ENCODE data around the gene RPN2. TPM values are rescaled to one million over a fixed set of nuclear protein-coding genes. Genes with fewer than 3 reads are reported as not detected.

Gene RPN2
- polyA plus RNA-seq, 1 donor from 2014 or later: 151 TPM

DNA sequence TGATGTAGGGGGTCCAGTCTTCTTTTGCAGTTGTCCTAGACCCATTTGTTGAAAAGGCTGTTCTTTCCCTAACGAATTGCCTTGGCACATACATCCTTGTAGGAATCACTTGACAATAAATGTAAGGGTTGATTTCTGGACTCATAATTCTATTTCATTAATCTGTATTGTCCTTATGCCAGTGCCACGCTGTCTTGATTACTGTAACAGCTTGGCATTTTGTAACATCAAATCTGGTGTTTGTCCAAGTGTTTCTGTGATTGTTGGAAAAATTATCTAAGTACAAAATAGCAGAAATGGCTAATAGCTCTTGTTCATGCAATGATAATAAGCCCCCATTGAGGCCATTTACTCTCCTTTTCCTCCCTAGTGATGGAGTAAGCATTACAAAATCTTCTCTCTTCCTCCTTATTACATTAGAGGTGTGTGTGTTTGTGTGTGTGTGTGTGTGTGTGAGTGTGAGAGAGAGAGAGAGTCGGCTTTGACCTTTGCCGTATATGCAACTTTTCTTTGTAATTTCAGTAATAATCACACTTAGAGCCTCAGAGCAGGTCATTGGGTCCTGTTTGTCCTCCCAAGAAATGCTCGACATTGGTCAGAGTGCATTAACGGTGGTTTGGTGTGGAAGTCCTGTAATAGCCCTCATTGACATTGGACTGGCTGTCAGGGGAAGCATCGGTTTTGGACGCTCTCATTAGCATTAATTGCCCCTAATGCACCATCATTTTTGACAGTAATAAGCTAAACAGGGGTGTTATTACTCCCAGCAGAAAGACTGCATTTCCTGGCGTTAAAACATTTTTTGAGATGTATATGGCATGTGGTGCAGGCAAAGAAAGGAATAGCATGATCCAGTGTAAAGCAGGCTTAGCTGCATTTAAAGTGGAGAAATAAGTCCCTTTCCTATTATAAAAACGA is 40.9 kb downstream of the RPN2 start:
- Histone ChIP-seq H3K36me3 (ENCODE audit: insufficient read depth, low read length) (no peaks in the 10 kb centered on the region), H3K9ac (ENCODE audit: low read length) (no peak overlapping the region), H3K27ac (ENCODE audit: low read length) (peak overlapping the region; percentile 38), H3K9me3 (ENCODE audit: low read length) (no peaks in the 10 kb centered on the region), H3K27me3 (ENCODE audit: insufficient read depth, low read depth, low read length) (no peaks in the 10 kb centered on the region), H2AFZ (ENCODE audit: low read depth, low read length) (no peak overlapping the region), H3K79me2 (replicated peaks; ENCODE audit: insufficient read depth, low read length) (no peaks in the 10 kb centered on the region), H4K20me1 (ENCODE audit: insufficient read depth) (no peaks in the 10 kb centered on the region), H3K4me3 (ENCODE audit: low read length) (peak overlapping the region; percentile 39), H3K4me2 (ENCODE audit: low read length) (peak overlapping the region; percentile 3), H3F3A (ENCODE audit: insufficient read depth, low read length, poor library complexity, severe bottlenecking) (peaks cover 5% of the 10 kb centered on the region), H3K9me2 (ENCODE audit: insufficient read depth, low read length) (no peaks in the 10 kb centered on the region)
- TF ChIP-seq EP300 (conservative IDR thresholded peaks at IDR 0.05; ENCODE audit: poor library complexity, severe bottlenecking): peak; percentile 59
- TF ChIP-seq POLR2AphosphoS5 (IDR thresholded peaks at IDR 0.05): peak; percentile 79
- TF ChIP-seq, protein P1, sequence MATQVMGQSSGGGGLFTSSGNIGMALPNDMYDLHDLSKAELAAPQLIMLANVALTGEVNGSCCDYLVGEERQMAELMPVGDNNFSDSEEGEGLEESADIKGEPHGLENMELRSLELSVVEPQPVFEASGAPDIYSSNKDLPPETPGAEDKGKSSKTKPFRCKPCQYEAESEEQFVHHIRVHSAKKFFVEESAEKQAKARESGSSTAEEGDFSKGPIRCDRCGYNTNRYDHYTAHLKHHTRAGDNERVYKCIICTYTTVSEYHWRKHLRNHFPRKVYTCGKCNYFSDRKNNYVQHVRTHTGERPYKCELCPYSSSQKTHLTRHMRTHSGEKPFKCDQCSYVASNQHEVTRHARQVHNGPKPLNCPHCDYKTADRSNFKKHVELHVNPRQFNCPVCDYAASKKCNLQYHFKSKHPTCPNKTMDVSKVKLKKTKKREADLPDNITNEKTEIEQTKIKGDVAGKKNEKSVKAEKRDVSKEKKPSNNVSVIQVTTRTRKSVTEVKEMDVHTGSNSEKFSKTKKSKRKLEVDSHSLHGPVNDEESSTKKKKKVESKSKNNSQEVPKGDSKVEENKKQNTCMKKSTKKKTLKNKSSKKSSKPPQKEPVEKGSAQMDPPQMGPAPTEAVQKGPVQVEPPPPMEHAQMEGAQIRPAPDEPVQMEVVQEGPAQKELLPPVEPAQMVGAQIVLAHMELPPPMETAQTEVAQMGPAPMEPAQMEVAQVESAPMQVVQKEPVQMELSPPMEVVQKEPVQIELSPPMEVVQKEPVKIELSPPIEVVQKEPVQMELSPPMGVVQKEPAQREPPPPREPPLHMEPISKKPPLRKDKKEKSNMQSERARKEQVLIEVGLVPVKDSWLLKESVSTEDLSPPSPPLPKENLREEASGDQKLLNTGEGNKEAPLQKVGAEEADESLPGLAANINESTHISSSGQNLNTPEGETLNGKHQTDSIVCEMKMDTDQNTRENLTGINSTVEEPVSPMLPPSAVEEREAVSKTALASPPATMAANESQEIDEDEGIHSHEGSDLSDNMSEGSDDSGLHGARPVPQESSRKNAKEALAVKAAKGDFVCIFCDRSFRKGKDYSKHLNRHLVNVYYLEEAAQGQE (IDR thresholded peaks at IDR 0.05; ENCODE audit: borderline replicate concordance): no peak

DNA sequence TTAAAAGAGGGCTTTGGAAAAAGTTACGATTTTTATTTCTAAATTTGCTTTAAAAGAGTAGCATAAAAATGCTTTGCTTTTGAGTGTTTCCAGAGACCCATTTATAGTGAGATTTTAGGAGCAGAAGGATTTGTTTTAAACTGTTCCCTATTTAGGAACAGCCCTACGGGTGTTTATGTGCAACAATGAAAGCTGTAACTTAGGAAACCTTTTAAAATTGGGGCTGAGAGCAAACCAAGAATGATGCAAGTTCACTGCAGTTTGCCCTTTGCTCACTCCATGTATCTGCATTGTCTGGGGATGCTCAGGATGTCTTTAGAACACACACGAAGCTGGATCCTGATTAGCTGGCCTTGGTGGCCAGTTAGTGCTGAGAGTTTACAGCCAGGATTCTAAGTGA is 41.6 kb downstream of the RPN2 start:
- peaks cover 5% of the 10 kb centered on the region for H3F3A ChIP-seq (ENCODE audit: insufficient read depth, low read length, poor library complexity, severe bottlenecking)
- H2AFZ ChIP-seq (ENCODE audit: low read depth, low read length): no peak overlapping the region
- no peaks in the 10 kb centered on the region for H3K9me2 ChIP-seq (ENCODE audit: insufficient read depth, low read length)
- H3K36me3 ChIP-seq (ENCODE audit: insufficient read depth, low read length): no peaks in the 10 kb centered on the region
- no peaks in the 10 kb centered on the region for H3K9me3 ChIP-seq (ENCODE audit: low read length)
- no peaks in the 10 kb centered on the region for H3K79me2 ChIP-seq (replicated peaks; ENCODE audit: insufficient read depth, low read length)
- TF ChIP-seq, protein P2, sequence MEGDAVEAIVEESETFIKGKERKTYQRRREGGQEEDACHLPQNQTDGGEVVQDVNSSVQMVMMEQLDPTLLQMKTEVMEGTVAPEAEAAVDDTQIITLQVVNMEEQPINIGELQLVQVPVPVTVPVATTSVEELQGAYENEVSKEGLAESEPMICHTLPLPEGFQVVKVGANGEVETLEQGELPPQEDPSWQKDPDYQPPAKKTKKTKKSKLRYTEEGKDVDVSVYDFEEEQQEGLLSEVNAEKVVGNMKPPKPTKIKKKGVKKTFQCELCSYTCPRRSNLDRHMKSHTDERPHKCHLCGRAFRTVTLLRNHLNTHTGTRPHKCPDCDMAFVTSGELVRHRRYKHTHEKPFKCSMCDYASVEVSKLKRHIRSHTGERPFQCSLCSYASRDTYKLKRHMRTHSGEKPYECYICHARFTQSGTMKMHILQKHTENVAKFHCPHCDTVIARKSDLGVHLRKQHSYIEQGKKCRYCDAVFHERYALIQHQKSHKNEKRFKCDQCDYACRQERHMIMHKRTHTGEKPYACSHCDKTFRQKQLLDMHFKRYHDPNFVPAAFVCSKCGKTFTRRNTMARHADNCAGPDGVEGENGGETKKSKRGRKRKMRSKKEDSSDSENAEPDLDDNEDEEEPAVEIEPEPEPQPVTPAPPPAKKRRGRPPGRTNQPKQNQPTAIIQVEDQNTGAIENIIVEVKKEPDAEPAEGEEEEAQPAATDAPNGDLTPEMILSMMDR (IDR thresholded peaks at IDR 0.05; ENCODE audit: poor library complexity, severe bottlenecking): no peak
- TF ChIP-seq MXI1 (conservative IDR thresholded peaks at IDR 0.05; ENCODE audit: poor library complexity, severe bottlenecking) (no peak), EP300 (conservative IDR thresholded peaks at IDR 0.05; ENCODE audit: poor library complexity, severe bottlenecking) (no peak), EZH2 (IDR thresholded peaks at IDR 0.05; ENCODE audit: borderline replicate concordance, insufficient read depth, low read length, poor library complexity, severe bottlenecking) (no peak), SMC3 (conservative IDR thresholded peaks at IDR 0.05; ENCODE audit: poor library complexity) (no peak), TAF1 (IDR thresholded peaks at IDR 0.05; ENCODE audit: low read depth) (no peak), POLR2AphosphoS5 (IDR thresholded peaks at IDR 0.05) (no peak), RAD21 (conservative IDR thresholded peaks at IDR 0.05) (no peak)
- TF ChIP-seq, protein P1 (IDR thresholded peaks at IDR 0.05; ENCODE audit: borderline replicate concordance): no peak
- H4K20me1 ChIP-seq (ENCODE audit: insufficient read depth): no peaks in the 10 kb centered on the region
- H3K27ac ChIP-seq (ENCODE audit: low read length): peak overlapping the region; percentile 38
- no peaks in the 10 kb centered on the region for H3K27me3 ChIP-seq (ENCODE audit: insufficient read depth, low read depth, low read length)
- H3K4me2 ChIP-seq (ENCODE audit: low read length): peak overlapping the region; percentile 3
- peak overlapping the region; percentile 39 for H3K4me3 ChIP-seq (ENCODE audit: low read length)
- no peak overlapping the region for H3K9ac ChIP-seq (ENCODE audit: low read length)

Measured in neural cell (in vitro differentiated cells).